HEK293 (cell line): ENCODE measurements around the gene AICDA.
"Not testable (repeated sequence)": the region's sequence is repeated elsewhere in the genome, so short reads cannot be mapped to it uniquely, and the experiment has no call there.

Experiments used
- CTCF ChIA-PET: fragments of 350-600 bp; formaldehyde crosslinking; extraction: SDS; loops from one replicate; lab custom pipeline; 2021; ENCODE audit warnings: antibody characterized with exemption; lab: Yijun Ruan, JAX
- POLR2A ChIA-PET: fragments of 300-600 bp; formaldehyde crosslinking; extraction: SDS; loops from one replicate; lab custom pipeline; 2020; ENCODE audit warnings: antibody characterized with exemption, inconsistent platforms; lab: Yijun Ruan, JAX
- H3K27ac ChIP-seq: fragments of 200-500 bp; sonication (Bioruptor generic); 2 replicates; pipeline ENCODE4 v1.5.1; 2014; ENCODE audit warnings: low read depth, low read length, control low read depth, inconsistent platforms; ENCODE audit errors: extremely low read depth
- H3K36me3 ChIP-seq, 2 experiments: fragments of 200-500 bp in 1 of 2; sonication (Bioruptor generic) in 1 of 2; 1 replicate in 1 of 2; 2 replicates in 1 of 2; pipeline ENCODE4 v1.5.1; 2014 to 2017; ENCODE audit warnings: inconsistent platforms in 2 of 2, low read length in 2 of 2; ENCODE audit not compliant: control insufficient read depth in 2 of 2, insufficient read depth in 1 of 2
- H3K4me1 ChIP-seq: fragments of 200-500 bp; sonication (Bioruptor generic); 2 replicates; pipeline ENCODE4 v1.5.1; 2014; ENCODE audit warnings: mild to moderate bottlenecking, low read length, inconsistent platforms; ENCODE audit not compliant: control insufficient read depth, insufficient read depth
- H3K4me3 ChIP-seq: 2 replicates; pipeline ENCODE4 v1.5.1; 2011; ENCODE audit warnings: low read depth, mild to moderate bottlenecking, control low read depth, low read length, moderate library complexity
- H3K9me3 ChIP-seq: fragments of 200-500 bp; sonication (Bioruptor generic); 2 replicates; pipeline ENCODE4 v1.5.1; 2014; ENCODE audit warnings: low read depth, low read length, inconsistent platforms; ENCODE audit not compliant: control insufficient read depth, insufficient read depth
- IKZF3 ChIP-seq: fragments of 450-650 bp; IDR thresholded peaks from 2 replicates; pipeline ENCODE4 v1.5.0; 2018; ENCODE audit warnings: missing biosample characterization, mild to moderate bottlenecking, missing genetic modification characterization, moderate library complexity
- KLF10 ChIP-seq: fragments of 450-650 bp; IDR thresholded peaks from 2 replicates; pipeline ENCODE4 v1.5.1; 2018; ENCODE audit warnings: missing biosample characterization, mild to moderate bottlenecking, missing genetic modification characterization
- SETDB1 ChIP-seq: IDR thresholded peaks from one replicate; pipeline ENCODE4 v1.6.1; 2017; ENCODE audit warnings: mild to moderate bottlenecking, low read length, moderate library complexity, mixed read lengths; ENCODE audit not compliant: insufficient read length
- SP2 ChIP-seq: fragments of 450-650 bp; formaldehyde crosslinking; IDR thresholded peaks from 2 replicates; pipeline ENCODE4 v1.5.1; 2016; ENCODE audit warnings: missing biosample characterization, missing genetic modification characterization
- ZBTB17 ChIP-seq: fragments of 450-650 bp; formaldehyde crosslinking; IDR thresholded peaks from 2 replicates; pipeline ENCODE4 v1.5.1; 2016; ENCODE audit warnings: missing biosample characterization, missing genetic modification characterization
- ZBTB26 ChIP-seq: fragments of 450-650 bp; formaldehyde crosslinking; optimal IDR thresholded peaks from 2 replicates; pipeline ENCODE3; 2016; ENCODE audit warnings: missing biosample characterization, mild to moderate bottlenecking, missing genetic modification characterization
- ZBTB7A ChIP-seq: fragments of 450-650 bp; formaldehyde crosslinking; IDR thresholded peaks from 2 replicates; pipeline ENCODE4 v1.5.1; 2016; ENCODE audit warnings: low read depth, missing biosample characterization, missing genetic modification characterization
- ZNF19 ChIP-seq: fragments of 450-650 bp; formaldehyde crosslinking; IDR thresholded peaks from 2 replicates; pipeline ENCODE4; 2016; ENCODE audit warnings: missing biosample characterization, missing genetic modification characterization, low read depth
- ZNF223 ChIP-seq: fragments of 450-650 bp; formaldehyde crosslinking; IDR thresholded peaks from 2 replicates; pipeline ENCODE4 v1.5.1; 2016; ENCODE audit warnings: missing biosample characterization, missing genetic modification characterization
- ZNF274 ChIP-seq, 2 experiments: fragments of 200-500 bp in 1 of 2; fragments of 450-650 bp in 1 of 2; sonication (Bioruptor generic) in 1 of 2; formaldehyde crosslinking in 1 of 2; IDR thresholded peaks; 2 replicates each; pipeline versions ENCODE4 v1.5.1 to v1.6.1; 2014 to 2016; ENCODE audit warnings: borderline replicate concordance in 1 of 2, inconsistent platforms in 1 of 2, low read length in 1 of 2, missing biosample characterization in 1 of 2, missing genetic modification characterization in 1 of 2
- ZNF404 ChIP-seq: fragments of 450-650 bp; formaldehyde crosslinking; IDR thresholded peaks from 2 replicates; pipeline ENCODE4 v1.5.1; 2017; ENCODE audit warnings: missing biosample characterization, missing genetic modification characterization
- ZNF510 ChIP-seq: fragments of 450-650 bp; formaldehyde crosslinking; IDR thresholded peaks from 2 replicates; pipeline ENCODE4 v1.5.1; 2018; ENCODE audit warnings: mild to moderate bottlenecking, missing genetic modification characterization, missing biosample characterization; ENCODE audit not compliant: insufficient replicate concordance
- ZNF596 ChIP-seq: fragments of 450-650 bp; IDR thresholded peaks from 2 replicates; pipeline ENCODE4 v1.5.0; 2018; ENCODE audit warnings: missing biosample characterization, mild to moderate bottlenecking, missing genetic modification characterization, moderate library complexity
- ZNF629 ChIP-seq: fragments of 450-650 bp; formaldehyde crosslinking; IDR thresholded peaks from 2 replicates; pipeline ENCODE4 v1.5.1; 2017; ENCODE audit warnings: missing biosample characterization, missing genetic modification characterization
- ZNF654 ChIP-seq: fragments of 450-650 bp; formaldehyde crosslinking; IDR thresholded peaks from 2 replicates; pipeline ENCODE4 v1.5.1; 2016; ENCODE audit warnings: low read depth, missing biosample characterization, missing genetic modification characterization
- ZNF670 ChIP-seq: fragments of 450-650 bp; formaldehyde crosslinking; IDR thresholded peaks from 2 replicates; pipeline ENCODE4 v1.5.1; 2016; ENCODE audit warnings: missing biosample characterization, missing genetic modification characterization, low read depth
- TF ChIP-seq, protein P1 (sequence below): fragments of 450-650 bp; formaldehyde crosslinking; IDR thresholded peaks from 2 replicates; pipeline ENCODE4 v1.5.1; 2016; ENCODE audit warnings: missing biosample characterization, missing genetic modification characterization, borderline replicate concordance
- TF ChIP-seq, protein P2 (sequence below): fragments of 450-650 bp; formaldehyde crosslinking; IDR thresholded peaks from 2 replicates; pipeline ENCODE4 v1.5.1; 2016; ENCODE audit warnings: missing biosample characterization, missing genetic modification characterization

AICDA gene

GRCh38 chr12:8615206-8615605 is 2.5 kb upstream of the AICDA start:
- Histone ChIP-seq H3K27ac (no peak overlapping the region), H3K4me1 (no peaks in the 10 kb centered on the region), H3K4me3 (no peak overlapping the region), H3K36me3 (no peaks in the 10 kb centered on the region), H3K9me3 (no peaks in the 10 kb centered on the region)
- POLR2A ChIA-PET: no interaction called here
- TF ChIP-seq ZNF274 (IDR thresholded peaks at IDR 0.05; ENCODE audit: low read length) (no peak), ZNF274 (tag by site-specific recombination; IDR thresholded peaks at IDR 0.05; ENCODE audit: borderline replicate concordance) (no peak), ZNF510 (tag by site-specific recombination) (no peak), SP2 (tag by site-specific recombination) (no peak), ZNF670 (tag by site-specific recombination) (no peak), KLF10 (no peak), ZBTB26 (tag by site-specific recombination) (no peak), ZBTB7A (tag by site-specific recombination) (no peak), ZNF629 (tag by site-specific recombination) (no peak), SETDB1 (no peak), ZNF404 (tag by site-specific recombination) (no peak)
- TF ChIP-seq, protein P1, sequence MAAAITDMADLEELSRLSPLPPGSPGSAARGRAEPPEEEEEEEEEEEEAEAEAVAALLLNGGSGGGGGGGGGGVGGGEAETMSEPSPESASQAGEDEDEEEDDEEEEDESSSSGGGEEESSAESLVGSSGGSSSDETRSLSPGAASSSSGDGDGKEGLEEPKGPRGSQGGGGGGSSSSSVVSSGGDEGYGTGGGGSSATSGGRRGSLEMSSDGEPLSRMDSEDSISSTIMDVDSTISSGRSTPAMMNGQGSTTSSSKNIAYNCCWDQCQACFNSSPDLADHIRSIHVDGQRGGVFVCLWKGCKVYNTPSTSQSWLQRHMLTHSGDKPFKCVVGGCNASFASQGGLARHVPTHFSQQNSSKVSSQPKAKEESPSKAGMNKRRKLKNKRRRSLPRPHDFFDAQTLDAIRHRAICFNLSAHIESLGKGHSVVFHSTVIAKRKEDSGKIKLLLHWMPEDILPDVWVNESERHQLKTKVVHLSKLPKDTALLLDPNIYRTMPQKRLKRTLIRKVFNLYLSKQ (tag by site-specific recombination): no peak
- CTCF ChIA-PET: interaction anchor here (0.6 to 1.4 kb wide), 2 partner anchors 24 to 71 kb away, joined by 3 to 6 read pairs; no protein-coding TSS in a partner anchor

GRCh38 chr12:8613881-8614280 is 1.2 kb upstream of the AICDA start:
- H3K27ac ChIP-seq, H3K9me3 ChIP-seq, H3K4me3 ChIP-seq, H3K4me1 ChIP-seq, H3K36me3 ChIP-seq, POLR2A ChIA-PET: not testable (repeated sequence)
- CTCF ChIA-PET: interaction anchor here (6.8 kb wide), 1 partner anchor 71 kb away, joined by 128 read pairs; no protein-coding TSS in a partner anchor

- TF ChIP-seq ZBTB17 (tag by site-specific recombination): peak; percentile 80
- TF ChIP-seq ZBTB7A (tag by site-specific recombination): no peak
- TF ChIP-seq ZNF223 (tag by site-specific recombination): no peak
- TF ChIP-seq, protein P2, sequence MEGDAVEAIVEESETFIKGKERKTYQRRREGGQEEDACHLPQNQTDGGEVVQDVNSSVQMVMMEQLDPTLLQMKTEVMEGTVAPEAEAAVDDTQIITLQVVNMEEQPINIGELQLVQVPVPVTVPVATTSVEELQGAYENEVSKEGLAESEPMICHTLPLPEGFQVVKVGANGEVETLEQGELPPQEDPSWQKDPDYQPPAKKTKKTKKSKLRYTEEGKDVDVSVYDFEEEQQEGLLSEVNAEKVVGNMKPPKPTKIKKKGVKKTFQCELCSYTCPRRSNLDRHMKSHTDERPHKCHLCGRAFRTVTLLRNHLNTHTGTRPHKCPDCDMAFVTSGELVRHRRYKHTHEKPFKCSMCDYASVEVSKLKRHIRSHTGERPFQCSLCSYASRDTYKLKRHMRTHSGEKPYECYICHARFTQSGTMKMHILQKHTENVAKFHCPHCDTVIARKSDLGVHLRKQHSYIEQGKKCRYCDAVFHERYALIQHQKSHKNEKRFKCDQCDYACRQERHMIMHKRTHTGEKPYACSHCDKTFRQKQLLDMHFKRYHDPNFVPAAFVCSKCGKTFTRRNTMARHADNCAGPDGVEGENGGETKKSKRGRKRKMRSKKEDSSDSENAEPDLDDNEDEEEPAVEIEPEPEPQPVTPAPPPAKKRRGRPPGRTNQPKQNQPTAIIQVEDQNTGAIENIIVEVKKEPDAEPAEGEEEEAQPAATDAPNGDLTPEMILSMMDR (tag by site-specific recombination): peak; percentile 25; the same call in 1 of the 2 replicates
- TF ChIP-seq ZNF654 (tag by site-specific recombination): peak; percentile 66
- TF ChIP-seq ZNF596 (tag by site-specific recombination): no peak
- TF ChIP-seq ZNF19 (tag by site-specific recombination): no peak
- TF ChIP-seq IKZF3 (tag by site-specific recombination): peak; percentile 58; the same call in 1 of the 2 replicates
- TF ChIP-seq, all 188 proteins: peak for 4
- Histone ChIP-seq H3K9me3 (no peaks in the 10 kb centered on the region), H3K4me3 (no peak overlapping the region), H3K36me3 (no peaks in the 10 kb centered on the region), H3K4me1 (no peaks in the 10 kb centered on the region), H3K27ac (no peak overlapping the region)
- ChIA-PET POLR2A (no interaction called here), CTCF (interaction anchor here (0.7 to 6.8 kb wide), 22 partner anchors 9 to 441 kb away, joined by 3 to 128 read pairs (median 4); no protein-coding TSS in a partner anchor)
Measured at GRCh38 chr12:8609061-8609570, 3.5 kb downstream of the AICDA start.
